HepG2 (cell line): ENCODE measurements around the gene GDF11. TPM values are rescaled to one million over a fixed set of nuclear protein-coding genes. Genes with fewer than 3 reads are reported as not detected.

ENCODE experiments used
- AGO2 ChIP-seq: fragments of 200-400 bp; formaldehyde crosslinking; optimal IDR thresholded peaks from 2 replicates; pipeline ENCODE3; 2017; ENCODE audit warnings: mild to moderate bottlenecking, low read depth, low read length, moderate library complexity
- PCBP1 ChIP-seq: fragments of 200-400 bp; formaldehyde crosslinking; IDR thresholded peaks from 2 replicates; pipeline ENCODE4 v1.6.1; 2017; ENCODE audit warnings: mild to moderate bottlenecking, low read depth, low read length, borderline replicate concordance
- SAFB2 ChIP-seq: sonication (generic); formaldehyde crosslinking; IDR thresholded peaks from 2 replicates; pipeline ENCODE4 v1.5.1; 2020; ENCODE audit warnings: missing genetic modification reagents, low read depth, mild to moderate bottlenecking, borderline replicate concordance
- ZFP36L1 ChIP-seq: sonication (generic); formaldehyde crosslinking; IDR thresholded peaks from 2 replicates; pipeline ENCODE4 v1.8.0; 2022; ENCODE audit warnings: mild to moderate bottlenecking, missing genetic modification reagents, moderate library complexity
- ZNF138 ChIP-seq: sonication (generic); formaldehyde crosslinking; IDR thresholded peaks from 2 replicates; pipeline ENCODE4 v1.5.0; 2020; ENCODE audit warnings: mild to moderate bottlenecking, low read depth, missing genetic modification reagents
- ZNF337 ChIP-seq: sonication (generic); formaldehyde crosslinking; IDR thresholded peaks from 2 replicates; pipeline ENCODE4 v1.5.1; 2020; ENCODE audit warnings: missing genetic modification reagents, low read depth, mild to moderate bottlenecking, borderline replicate concordance
- ZNF609 ChIP-seq: sonication (generic); formaldehyde crosslinking; IDR thresholded peaks from 2 replicates; pipeline ENCODE4 v1.4.0; 2020; ENCODE audit warnings: mild to moderate bottlenecking, missing genetic modification reagents, borderline replicate concordance
- polyA plus RNA-seq, 8 experiments: library from polyadenylated mRNA; depleted of rRNA in 3 of 8; stranded (reverse) in 7 of 8; unstranded in 1 of 8; fragments of >200 nt; fragmentation: Illumina TruSeq in 4 of 8; extraction: Trizol in 4 of 8; gene quantifications; 2 replicates each; pipeline versions ENCODE4 v1.2.1 to v1.2.3, GENCODE V29; 2011 to 2016; ENCODE audit warnings: low read depth in 4 of 8, missing spikeins in 1 of 8, mixed read lengths in 1 of 8; ENCODE audit not compliant: insufficient read depth in 1 of 8
- total RNA-seq, 5 experiments: library from RNA; depleted of rRNA; stranded (reverse); fragments of >200 nt; fragmentation: Illumina TruSeq; extraction: Trizol; gene quantifications; 2 replicates each; pipeline ENCODE4 v1.2.3, GENCODE V29; 2016; ENCODE audit warnings: low read depth in 1 of 5
- TF ChIP-seq, protein P1 (sequence below), 2 experiments: fragments of 450-650 bp in 1 of 2; sonication (generic) in 1 of 2; formaldehyde crosslinking in 1 of 2; IDR thresholded peaks; 2 replicates each; pipeline versions ENCODE4 v1.6.1 to v1.8.0; 2016 to 2022; ENCODE audit warnings: antibody characterized with exemption in 1 of 2, mild to moderate bottlenecking in 1 of 2, missing genetic modification reagents in 1 of 2
- TF ChIP-seq, protein P2 (sequence below): sonication (generic); formaldehyde crosslinking; IDR thresholded peaks from 2 replicates; pipeline ENCODE4 v1.5.0; 2020; ENCODE audit warnings: mild to moderate bottlenecking, low read depth, missing genetic modification reagents, borderline replicate concordance
- TF ChIP-seq, protein P3 (sequence below): sonication (generic); formaldehyde crosslinking; conservative IDR thresholded peaks from 2 replicates; pipeline ENCODE4 v1.4.0; 2020; ENCODE audit warnings: missing genetic modification reagents

GDF11 gene
- total and polyA plus RNA-seq, 2 of the 13 experiments (the other 11 are each of a cell fraction or from before 2014, with no cell fraction given), result 0.63 to 1.5 TPM

DNA sequence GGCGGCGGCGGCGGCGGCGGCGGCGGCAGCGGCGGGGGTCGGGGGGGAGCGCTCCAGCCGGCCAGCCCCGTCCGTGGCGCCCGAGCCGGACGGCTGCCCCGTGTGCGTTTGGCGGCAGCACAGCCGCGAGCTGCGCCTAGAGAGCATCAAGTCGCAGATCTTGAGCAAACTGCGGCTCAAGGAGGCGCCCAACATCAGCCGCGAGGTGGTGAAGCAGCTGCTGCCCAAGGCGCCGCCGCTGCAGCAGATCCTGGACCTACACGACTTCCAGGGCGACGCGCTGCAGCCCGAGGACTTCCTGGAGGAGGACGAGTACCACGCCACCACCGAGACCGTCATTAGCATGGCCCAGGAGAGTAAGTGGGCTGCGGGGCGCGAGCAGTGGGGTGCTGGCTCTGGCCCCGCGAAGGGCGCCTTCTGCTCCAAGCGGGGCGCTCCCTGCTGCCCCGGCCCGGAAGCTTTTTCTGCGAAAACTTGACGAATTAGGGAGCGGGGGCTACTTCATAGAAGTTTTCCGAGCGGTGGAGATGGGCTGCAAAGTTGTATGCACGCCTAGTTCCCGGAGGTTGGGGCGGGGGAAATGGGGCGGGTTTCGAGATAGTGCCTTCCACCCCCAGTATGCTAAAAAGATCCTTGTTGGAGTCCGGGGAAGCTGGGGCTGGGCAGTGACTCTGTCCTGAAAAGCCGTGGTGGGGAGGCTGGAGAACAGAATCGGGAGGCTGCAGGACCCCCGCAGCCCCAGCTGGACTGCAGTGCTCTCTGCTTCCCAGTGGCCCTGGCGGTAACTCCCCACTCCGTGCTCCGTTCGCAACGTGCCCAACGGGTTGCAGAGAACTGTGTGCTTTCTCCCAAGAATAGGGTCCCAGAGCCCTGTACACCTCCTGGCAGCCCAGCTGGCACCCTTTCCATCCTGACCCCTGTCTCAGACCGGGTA, 751 bp downstream of the GDF11 start (continued):
- TF ChIP-seq, protein P1, sequence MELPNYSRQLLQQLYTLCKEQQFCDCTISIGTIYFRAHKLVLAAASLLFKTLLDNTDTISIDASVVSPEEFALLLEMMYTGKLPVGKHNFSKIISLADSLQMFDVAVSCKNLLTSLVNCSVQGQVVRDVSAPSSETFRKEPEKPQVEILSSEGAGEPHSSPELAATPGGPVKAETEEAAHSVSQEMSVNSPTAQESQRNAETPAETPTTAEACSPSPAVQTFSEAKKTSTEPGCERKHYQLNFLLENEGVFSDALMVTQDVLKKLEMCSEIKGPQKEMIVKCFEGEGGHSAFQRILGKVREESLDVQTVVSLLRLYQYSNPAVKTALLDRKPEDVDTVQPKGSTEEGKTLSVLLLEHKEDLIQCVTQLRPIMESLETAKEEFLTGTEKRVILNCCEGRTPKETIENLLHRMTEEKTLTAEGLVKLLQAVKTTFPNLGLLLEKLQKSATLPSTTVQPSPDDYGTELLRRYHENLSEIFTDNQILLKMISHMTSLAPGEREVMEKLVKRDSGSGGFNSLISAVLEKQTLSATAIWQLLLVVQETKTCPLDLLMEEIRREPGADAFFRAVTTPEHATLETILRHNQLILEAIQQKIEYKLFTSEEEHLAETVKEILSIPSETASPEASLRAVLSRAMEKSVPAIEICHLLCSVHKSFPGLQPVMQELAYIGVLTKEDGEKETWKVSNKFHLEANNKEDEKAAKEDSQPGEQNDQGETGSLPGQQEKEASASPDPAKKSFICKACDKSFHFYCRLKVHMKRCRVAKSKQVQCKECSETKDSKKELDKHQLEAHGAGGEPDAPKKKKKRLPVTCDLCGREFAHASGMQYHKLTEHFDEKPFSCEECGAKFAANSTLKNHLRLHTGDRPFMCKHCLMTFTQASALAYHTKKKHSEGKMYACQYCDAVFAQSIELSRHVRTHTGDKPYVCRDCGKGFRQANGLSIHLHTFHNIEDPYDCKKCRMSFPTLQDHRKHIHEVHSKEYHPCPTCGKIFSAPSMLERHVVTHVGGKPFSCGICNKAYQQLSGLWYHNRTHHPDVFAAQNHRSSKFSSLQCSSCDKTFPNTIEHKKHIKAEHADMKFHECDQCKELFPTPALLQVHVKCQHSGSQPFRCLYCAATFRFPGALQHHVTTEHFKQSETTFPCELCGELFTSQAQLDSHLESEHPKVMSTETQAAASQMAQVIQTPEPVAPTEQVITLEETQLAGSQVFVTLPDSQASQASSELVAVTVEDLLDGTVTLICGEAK (IDR thresholded peaks at IDR 0.05), result no peak
- TF ChIP-seq, protein P1 (CRISPR knock-in tag; IDR thresholded peaks at IDR 0.05), result no peak
- no peak for TF ChIP-seq ZFP36L1 (CRISPR knock-in tag)
- TF ChIP-seq, protein P2, sequence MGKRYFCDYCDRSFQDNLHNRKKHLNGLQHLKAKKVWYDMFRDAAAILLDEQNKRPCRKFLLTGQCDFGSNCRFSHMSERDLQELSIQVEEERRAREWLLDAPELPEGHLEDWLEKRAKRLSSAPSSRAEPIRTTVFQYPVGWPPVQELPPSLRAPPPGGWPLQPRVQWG (CRISPR knock-in tag), result no peak
- no peak for TF ChIP-seq ZNF609 (CRISPR knock-in tag)
- TF ChIP-seq, protein P3, sequence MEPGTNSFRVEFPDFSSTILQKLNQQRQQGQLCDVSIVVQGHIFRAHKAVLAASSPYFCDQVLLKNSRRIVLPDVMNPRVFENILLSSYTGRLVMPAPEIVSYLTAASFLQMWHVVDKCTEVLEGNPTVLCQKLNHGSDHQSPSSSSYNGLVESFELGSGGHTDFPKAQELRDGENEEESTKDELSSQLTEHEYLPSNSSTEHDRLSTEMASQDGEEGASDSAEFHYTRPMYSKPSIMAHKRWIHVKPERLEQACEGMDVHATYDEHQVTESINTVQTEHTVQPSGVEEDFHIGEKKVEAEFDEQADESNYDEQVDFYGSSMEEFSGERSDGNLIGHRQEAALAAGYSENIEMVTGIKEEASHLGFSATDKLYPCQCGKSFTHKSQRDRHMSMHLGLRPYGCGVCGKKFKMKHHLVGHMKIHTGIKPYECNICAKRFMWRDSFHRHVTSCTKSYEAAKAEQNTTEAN (CRISPR knock-in tag), result no peak
- 0 out of 2 replicates have a peak, but pooled peaks have one; percentile 48 for TF ChIP-seq SAFB2 (CRISPR knock-in tag)
- peak; percentile 24 for TF ChIP-seq AGO2
- no peak for TF ChIP-seq PCBP1
- TF ChIP-seq ZNF337, result no peak
- no peak for TF ChIP-seq ZNF138 (CRISPR knock-in tag)
